K562 (cell line): ENCODE data around the gene DLGAP1.

Experiments used
- ASH1L ChIP-seq: fragments of 450-650 bp; IDR thresholded peaks from 2 replicates; pipeline ENCODE4 v1.6.1; 2018; ENCODE audit warnings: borderline replicate concordance, mild to moderate bottlenecking, low read depth; ENCODE audit not compliant: partially characterized antibody
- BMI1 ChIP-seq: fragments of 150-350 bp; IDR thresholded peaks from 2 replicates; pipeline ENCODE4 v1.6.1; 2014; ENCODE audit warnings: low read length
- HNRNPLL ChIP-seq: fragments of 200-400 bp; formaldehyde crosslinking; IDR thresholded peaks from 2 replicates; pipeline ENCODE4 v1.6.1; 2017; ENCODE audit warnings: low read length, low read depth, mild to moderate bottlenecking; ENCODE audit not compliant: poor library complexity, severe bottlenecking
- JUN ChIP-seq, 2 experiments: sonication (generic) in 1 of 2; formaldehyde crosslinking in 1 of 2; IDR thresholded peaks; 2 replicates each; pipeline versions ENCODE4 v1.6.1 to v1.8.0; 2012 to 2022; ENCODE audit warnings: borderline replicate concordance in 2 of 2, mild to moderate bottlenecking in 2 of 2, improper control_type of control experiment in 1 of 2, low read depth in 1 of 2, low read length in 1 of 2, missing genetic modification reagents in 1 of 2
- NCOA2 ChIP-seq, 2 experiments: fragments of 450-650 bp; IDR thresholded peaks; 2 replicates each; pipeline ENCODE4 v1.6.1; 2018; ENCODE audit warnings: mild to moderate bottlenecking in 2 of 2, moderate library complexity in 1 of 2; ENCODE audit not compliant: partially characterized antibody in 2 of 2
- NR2C2 ChIP-seq, 2 experiments: fragments of 200-800 bp in 1 of 2; sonication (Bioruptor generic) in 1 of 2; sonication (generic) in 1 of 2; formaldehyde crosslinking in 1 of 2; IDR thresholded peaks; 2 replicates each; pipeline versions ENCODE4 v1.6.1 to v1.8.0; 2016 to 2022; ENCODE audit warnings: mild to moderate bottlenecking in 1 of 2, missing compliant biosample characterization in 1 of 2, missing genetic modification characterization in 1 of 2, missing genetic modification reagents in 1 of 2
- RCOR1 ChIP-seq, 2 experiments: IDR thresholded peaks; 2 replicates each; pipeline ENCODE4 v1.6.1; 2012; ENCODE audit warnings: low read depth in 2 of 2, low read length in 2 of 2, borderline replicate concordance in 1 of 2, improper control_type of control experiment in 1 of 2
- REST ChIP-seq, 2 experiments: fragments of 450-650 bp; formaldehyde crosslinking in 1 of 2; IDR thresholded peaks; 2 replicates each; pipeline versions ENCODE4 v1.4.0 to v1.6.1; 2014 to 2020; ENCODE audit warnings: mild to moderate bottlenecking in 2 of 2, borderline replicate concordance in 1 of 2, low read depth in 1 of 2
- SMARCE1 ChIP-seq: fragments of 450-650 bp; IDR thresholded peaks from 2 replicates; pipeline ENCODE4 v1.7.1; 2016; ENCODE audit warnings: mild to moderate bottlenecking
- TFAM ChIP-seq: fragments of 250-450 bp; sonication (Bioruptor Pico); conservative IDR thresholded peaks from 2 replicates; pipeline ENCODE4 v1.5.0; 2021; ENCODE audit warnings: mild to moderate bottlenecking, moderate library complexity
- ZBTB7A ChIP-seq: IDR thresholded peaks from 2 replicates; pipeline ENCODE4 v1.6.1; 2011; ENCODE audit warnings: low read depth, mild to moderate bottlenecking, low read length, moderate library complexity, borderline replicate concordance; ENCODE audit not compliant: control insufficient read depth
- ZFX ChIP-seq: sonication (generic); formaldehyde crosslinking; IDR thresholded peaks from 2 replicates; pipeline ENCODE4 v1.8.0; 2022; ENCODE audit warnings: mild to moderate bottlenecking, missing genetic modification reagents, moderate library complexity

GRCh38 chr18:4251206-4251605 is 203.9 kb downstream of the DLGAP1 start:
- TF ChIP-seq BMI1 (no peak), HNRNPLL (no peak), NCOA2 (IDR thresholded peaks at IDR 0.05; ENCODE audit: partially characterized antibody in 2 of 2) (no peak), ZFX (CRISPR knock-in tag) (no peak), SMARCE1 (no peak), ZBTB7A (no peak), RCOR1 (IDR thresholded peaks at IDR 0.05; ENCODE audit: borderline replicate concordance in 1 of 2, low read depth in 2 of 2, low read length in 2 of 2) (no peak), NR2C2 (CRISPR knock-in tag; IDR thresholded peaks at IDR 0.05) (no peak), NR2C2 (tag; IDR thresholded peaks at IDR 0.05) (no peak), TFAM (CRISPR knock-in tag) (no peak), REST (IDR thresholded peaks at IDR 0.05; ENCODE audit: borderline replicate concordance) (no peak), REST (CRISPR knock-in tag; IDR thresholded peaks at IDR 0.05; ENCODE audit: low read depth) (no peak), JUN (IDR thresholded peaks at IDR 0.05; ENCODE audit: borderline replicate concordance, low read depth, low read length) (no peak), JUN (CRISPR knock-in tag; IDR thresholded peaks at IDR 0.05; ENCODE audit: borderline replicate concordance) (no peak), ASH1L (no peak)
